WTC11 (cell line): ENCODE measurements around the gene ZCCHC2. TPM values are rescaled to one million over a fixed set of nuclear protein-coding genes. Genes with fewer than 3 reads are reported as not detected.

Experiments used
- ATAC-seq: fragments of 200-7000 bp; cut with Tn5 transposase; 2 replicates; pipeline ENCODE4 v1.10.0; 2021; ENCODE audit warnings: mild to moderate bottlenecking, moderate library complexity
- CTCF ChIA-PET: fragments of 300-600 bp; sonication (Branson Sonifier 250); formaldehyde crosslinking; loops from one replicate; lab custom pipeline; 2021; ENCODE audit warnings: antibody characterized with exemption; lab: Charles Lee
- POLR2A ChIA-PET: fragments of 350-600 bp; sonication (Branson Sonifier 250); formaldehyde crosslinking; loops from one replicate; lab custom pipeline; 2021; ENCODE audit warnings: antibody characterized with exemption; lab: Charles Lee
- DNase-seq: peaks from one replicate; pipeline ENCODE4 v3.0.0; 2021; ENCODE audit warnings: low spot score
- H3K27ac Mint-ChIP-seq: 2 replicates; pipeline ENCODE4 v1.8.0; 2021; ENCODE audit warnings: mixed read lengths
- H3K27me3 Mint-ChIP-seq: 2 replicates; pipeline ENCODE4 v1.8.0; 2021; ENCODE audit warnings: low read depth, mild to moderate bottlenecking, moderate library complexity, mixed read lengths
- H3K36me3 Mint-ChIP-seq: 2 replicates; pipeline ENCODE4 v1.8.0; 2021; ENCODE audit warnings: mixed read lengths
- H3K4me1 Mint-ChIP-seq: 2 replicates; pipeline ENCODE4 v1.8.0; 2022; ENCODE audit warnings: mixed read lengths
- H3K4me3 Mint-ChIP-seq: 2 replicates; pipeline ENCODE4 v1.8.0; 2021; ENCODE audit warnings: mild to moderate bottlenecking, moderate library complexity, mixed read lengths
- H3K9me3 Mint-ChIP-seq: 2 replicates; pipeline ENCODE4 v1.8.0; 2021; ENCODE audit warnings: mixed read lengths
- AFF4 ChIP-seq: sonication (generic); formaldehyde crosslinking; IDR thresholded peaks from 2 replicates; pipeline ENCODE4 v1.8.1; 2023; ENCODE audit warnings: mild to moderate bottlenecking, missing genetic modification reagents, borderline replicate concordance
- ARID4B ChIP-seq: sonication (generic); formaldehyde crosslinking; IDR thresholded peaks from 2 replicates; pipeline ENCODE4 v1.8.0; 2023; ENCODE audit warnings: missing genetic modification reagents, mild to moderate bottlenecking, borderline replicate concordance
- E2F4 ChIP-seq: sonication (generic); formaldehyde crosslinking; IDR thresholded peaks from 2 replicates; pipeline ENCODE4 v1.8.1; 2022; ENCODE audit warnings: low read depth, mild to moderate bottlenecking, moderate library complexity, missing genetic modification reagents, borderline replicate concordance
- ELF4 ChIP-seq: sonication (generic); formaldehyde crosslinking; IDR thresholded peaks from 2 replicates; pipeline ENCODE4 v1.8.1; 2022; ENCODE audit warnings: low read depth, mild to moderate bottlenecking, moderate library complexity, missing genetic modification reagents
- EMX1 ChIP-seq: fragments of 250-450 bp; sonication (Bioruptor Pico); IDR thresholded peaks from 2 replicates; pipeline ENCODE4 v1.8.0; 2021; ENCODE audit warnings: mild to moderate bottlenecking
- GABPB1 ChIP-seq: sonication (generic); formaldehyde crosslinking; IDR thresholded peaks from 2 replicates; pipeline ENCODE4 v1.8.1; 2023; ENCODE audit warnings: mild to moderate bottlenecking, missing genetic modification reagents
- HMGXB4 ChIP-seq: sonication (generic); formaldehyde crosslinking; IDR thresholded peaks from 2 replicates; pipeline ENCODE4 v1.8.1; 2023; ENCODE audit warnings: mild to moderate bottlenecking, moderate library complexity, missing genetic modification reagents
- JUN ChIP-seq: sonication (generic); formaldehyde crosslinking; IDR thresholded peaks from 2 replicates; pipeline ENCODE4 v1.8.0; 2023; ENCODE audit warnings: mild to moderate bottlenecking, missing genetic modification reagents
- MYBL2 ChIP-seq: sonication (generic); formaldehyde crosslinking; IDR thresholded peaks from 2 replicates; pipeline ENCODE4 v1.8.1; 2023; ENCODE audit warnings: mild to moderate bottlenecking, moderate library complexity, missing genetic modification reagents
- RORB ChIP-seq: fragments of 250-450 bp; sonication (Bioruptor Pico); IDR thresholded peaks from 2 replicates; pipeline ENCODE4 v1.9.0; 2021; ENCODE audit warnings: mild to moderate bottlenecking
- SMAD3 ChIP-seq: sonication (generic); formaldehyde crosslinking; IDR thresholded peaks from 2 replicates; pipeline ENCODE4 v1.8.0; 2022; ENCODE audit warnings: missing genetic modification reagents, mild to moderate bottlenecking, borderline replicate concordance
- TCF7 ChIP-seq: sonication (generic); formaldehyde crosslinking; IDR thresholded peaks from 2 replicates; pipeline ENCODE4 v1.8.0; 2022; ENCODE audit warnings: mild to moderate bottlenecking, low read depth, missing genetic modification reagents, moderate library complexity
- USF2 ChIP-seq: sonication (generic); formaldehyde crosslinking; IDR thresholded peaks from 2 replicates; pipeline ENCODE4 v1.8.1; 2023; ENCODE audit warnings: mild to moderate bottlenecking, missing genetic modification reagents, moderate library complexity
- ZMAT4 ChIP-seq: fragments of 250-450 bp; sonication (Bioruptor Pico); IDR thresholded peaks from 2 replicates; pipeline ENCODE4 v1.9.0; 2021; ENCODE audit warnings: mild to moderate bottlenecking
- ZNF423 ChIP-seq: fragments of 250-450 bp; sonication (Bioruptor Pico); IDR thresholded peaks from 2 replicates; pipeline ENCODE4 v2.1.2; 2022; ENCODE audit warnings: mild to moderate bottlenecking, moderate library complexity
- total RNA-seq: library from RNA; stranded (reverse); gene quantifications from 3 replicates; pipeline ENCODE4 v1.2.3, GENCODE V29; 2021
- TF ChIP-seq, protein P1 (sequence below): fragments of 250-450 bp; sonication (Bioruptor Pico); IDR thresholded peaks from 2 replicates; pipeline ENCODE4 v2.1.2; 2022; ENCODE audit warnings: mild to moderate bottlenecking, moderate library complexity
- TF ChIP-seq, protein P2 (sequence below): sonication (generic); formaldehyde crosslinking; IDR thresholded peaks from 2 replicates; pipeline ENCODE4 v1.8.1; 2023; ENCODE audit warnings: mild to moderate bottlenecking, missing genetic modification reagents, moderate library complexity

The ZCCHC2 gene
- total RNA-seq, 1 experiment from 2014 or later = 18.8 TPM

DNA sequence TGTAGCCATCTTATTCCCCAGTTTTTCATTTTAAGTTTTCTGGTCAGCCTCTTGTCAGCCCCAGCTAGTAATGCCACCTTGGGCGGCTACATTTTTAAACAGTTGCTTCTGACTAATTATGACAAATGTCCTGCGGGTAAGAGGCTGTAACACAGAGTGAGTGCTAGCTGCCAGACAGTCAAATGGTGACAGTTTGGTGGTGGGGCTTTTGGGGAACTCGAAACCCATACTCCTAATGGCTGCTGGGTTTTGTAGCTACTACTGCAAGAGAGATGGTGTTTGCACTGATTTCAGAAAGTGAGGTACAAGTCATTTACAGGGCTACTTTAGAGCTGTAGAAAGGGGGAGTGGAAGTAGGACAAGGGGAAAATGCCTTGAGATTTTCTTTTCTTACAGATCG is 48.2 kb downstream of the ZCCHC2 start (continued):
- TF ChIP-seq, protein P1, sequence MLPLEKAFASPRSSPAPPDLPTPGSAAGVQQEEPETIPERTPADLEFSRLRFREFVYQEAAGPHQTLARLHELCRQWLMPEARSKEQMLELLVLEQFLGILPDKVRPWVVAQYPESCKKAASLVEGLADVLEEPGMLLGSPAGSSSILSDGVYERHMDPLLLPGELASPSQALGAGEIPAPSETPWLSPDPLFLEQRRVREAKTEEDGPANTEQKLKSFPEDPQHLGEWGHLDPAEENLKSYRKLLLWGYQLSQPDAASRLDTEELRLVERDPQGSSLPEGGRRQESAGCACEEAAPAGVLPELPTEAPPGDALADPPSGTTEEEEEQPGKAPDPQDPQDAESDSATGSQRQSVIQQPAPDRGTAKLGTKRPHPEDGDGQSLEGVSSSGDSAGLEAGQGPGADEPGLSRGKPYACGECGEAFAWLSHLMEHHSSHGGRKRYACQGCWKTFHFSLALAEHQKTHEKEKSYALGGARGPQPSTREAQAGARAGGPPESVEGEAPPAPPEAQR = no peak
- TF ChIP-seq ZMAT4 = no peak
- TF ChIP-seq USF2 (CRISPR knock-in tag) = no peak
- no peak for TF ChIP-seq HMGXB4
- TF ChIP-seq SMAD3 (CRISPR knock-in tag) = no peak
- no peak for TF ChIP-seq ELF4 (CRISPR knock-in tag)
- no peak for TF ChIP-seq JUN

DNA sequence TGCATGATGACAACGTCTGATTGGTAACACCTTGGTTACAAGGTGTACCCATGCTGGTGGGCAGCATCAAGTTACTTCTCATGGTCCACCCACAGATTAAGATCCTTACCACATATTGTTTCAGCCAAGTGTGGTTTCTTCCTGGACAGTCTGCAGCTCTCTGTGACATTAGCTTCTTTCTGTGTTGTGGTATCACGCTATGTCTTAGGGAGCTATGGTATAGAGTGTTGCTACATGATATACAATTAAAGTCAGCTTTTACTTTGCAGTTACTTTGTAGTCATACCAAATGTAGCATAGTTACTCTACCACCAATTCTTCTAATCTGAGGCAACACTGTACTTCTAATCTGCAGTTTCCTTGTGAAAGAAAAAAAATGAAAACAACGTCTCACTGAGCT is 48.8 kb downstream of the ZCCHC2 start:
- Mint-ChIP-seq H3K4me1 (peaks cover 13% of the 10 kb centered on the region), H3K4me3 (no peak overlapping the region), H3K27ac (no peak overlapping the region; the same call in 1 of the 2 replicates), H3K36me3 (peaks cover 55% of the 10 kb centered on the region), H3K9me3 (peaks cover 17% of the 10 kb centered on the region), H3K27me3 (no peaks in the 10 kb centered on the region)
- ATAC-seq (no peak), DNase-seq (no peak)
- ChIA-PET CTCF (interaction anchor here (1.5 to 2.1 kb wide), 2 partner anchors 12 to 146 kb away, joined by 6 to 9 read pairs; no protein-coding TSS in a partner anchor), POLR2A (no interaction called here)
- TF ChIP-seq ELF4 (CRISPR knock-in tag) (no peak), EMX1 (no peak), RORB (CRISPR knock-in tag) (no peak), ZNF423 (no peak), ARID4B (no peak), JUN (no peak), MYBL2 (CRISPR knock-in tag) (no peak), TCF7 (CRISPR knock-in tag) (no peak), GABPB1 (CRISPR knock-in tag) (no peak), HMGXB4 (no peak), AFF4 (CRISPR knock-in tag) (no peak), E2F4 (CRISPR knock-in tag) (no peak)
- TF ChIP-seq, protein P2, sequence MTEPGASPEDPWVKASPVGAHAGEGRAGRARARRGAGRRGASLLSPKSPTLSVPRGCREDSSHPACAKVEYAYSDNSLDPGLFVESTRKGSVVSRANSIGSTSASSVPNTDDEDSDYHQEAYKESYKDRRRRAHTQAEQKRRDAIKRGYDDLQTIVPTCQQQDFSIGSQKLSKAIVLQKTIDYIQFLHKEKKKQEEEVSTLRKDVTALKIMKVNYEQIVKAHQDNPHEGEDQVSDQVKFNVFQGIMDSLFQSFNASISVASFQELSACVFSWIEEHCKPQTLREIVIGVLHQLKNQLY (CRISPR knock-in tag) = no peak
